Ovary (tissue), 3 donors: Measurements from ENCODE around the gene MTUS2.

Experiments
- CTCF ChIP-seq, 3 donors: fragments of 450-650 bp in 2 of 3; fragments of 200-600 bp in 1 of 3; IDR thresholded peaks; one replicate each; pipeline versions ENCODE4 v1.5.1 to v1.8.0; 2016 to 2022; ENCODE audit warnings: antibody characterized with exemption in 3 of 3, mild to moderate bottlenecking in 1 of 3
- POLR2A ChIP-seq: fragments of 450-650 bp; IDR thresholded peaks from one replicate; pipeline ENCODE4 v1.6.1; 2017; ENCODE audit warnings: antibody characterized with exemption, mild to moderate bottlenecking, moderate library complexity
- donor health status: DM: no; HTN: no; CAD: no.

GRCh38 chr13:29170436-29171082, 350.4 kb downstream of the MTUS2 start:
- no peak for TF ChIP-seq CTCF (IDR thresholded peaks at IDR 0.05)
- no peak for TF ChIP-seq POLR2A
